KMS-11 (cell line): ENCODE measurements around the gene SH2D2A.
A peak's percentile ranks its signal among the peaks of the same experiment; 100 is the strongest.

ENCODE experiments used
- H2AFZ ChIP-seq: fragments of 200-600 bp; sonication (generic); 2 replicates; pipeline ENCODE4 v1.6.1; 2016; ENCODE audit warnings: antibody characterized with exemption, mixed run types, low read depth
- H3K27ac ChIP-seq: fragments of 200-600 bp; sonication (generic); 2 replicates; pipeline ENCODE4 v1.6.1; 2016; ENCODE audit warnings: mild to moderate bottlenecking, mixed run types
- H3K27me3 ChIP-seq: fragments of 200-600 bp; sonication (generic); 2 replicates; pipeline ENCODE4 v1.6.1; 2017; ENCODE audit warnings: mild to moderate bottlenecking, low read depth, mixed run types, moderate library complexity; ENCODE audit not compliant: insufficient read depth
- H3K36me3 ChIP-seq: fragments of 200-600 bp; sonication (generic); 2 replicates; pipeline ENCODE4 v1.6.1; 2017; ENCODE audit warnings: mild to moderate bottlenecking, mixed run types; ENCODE audit not compliant: insufficient read depth
- H3K4me1 ChIP-seq: fragments of 200-600 bp; sonication (generic); 2 replicates; pipeline ENCODE4 v1.6.1; 2016; ENCODE audit warnings: mild to moderate bottlenecking, low read depth, mixed run types; ENCODE audit not compliant: poor library complexity, severe bottlenecking
- H3K4me2 ChIP-seq: fragments of 200-600 bp; sonication (generic); 2 replicates; pipeline ENCODE4 v1.7.0; 2016; ENCODE audit warnings: mild to moderate bottlenecking, mixed run types
- H3K4me3 ChIP-seq: fragments of 200-600 bp; sonication (generic); IDR thresholded peaks from 2 replicates; pipeline ENCODE4 v1.6.1; 2017; ENCODE audit warnings: low read depth, low read length, mixed read lengths; ENCODE audit not compliant: insufficient read depth
- H3K79me2 ChIP-seq: fragments of 200-600 bp; sonication (generic); 2 replicates; pipeline ENCODE4 v1.6.1; 2016; ENCODE audit warnings: low read depth, mixed run types; ENCODE audit not compliant: insufficient read depth
- H3K9ac ChIP-seq: fragments of 200-600 bp; sonication (generic); 2 replicates; pipeline ENCODE4 v1.6.1; 2016; ENCODE audit warnings: mild to moderate bottlenecking, mixed run types
- H4K20me1 ChIP-seq: fragments of 200-600 bp; sonication (generic); 2 replicates; pipeline ENCODE4 v1.6.1; 2016; ENCODE audit warnings: mild to moderate bottlenecking, mixed run types; ENCODE audit not compliant: insufficient read depth
- TF ChIP-seq, protein P1 (sequence below): fragments of 200-600 bp; sonication (generic); conservative IDR thresholded peaks from 2 replicates; pipeline ENCODE4 v1.6.1; 2017; ENCODE audit warnings: low read depth, mild to moderate bottlenecking, antibody characterized with exemption, low read length, moderate library complexity, mixed read lengths

SH2D2A gene

GRCh38 chr1:156860113-156860627 is 43.5 kb upstream of the SH2D2A start:
- Histone ChIP-seq H3K27ac (no peak overlapping the region), H4K20me1 (no peaks in the 10 kb centered on the region), H3K4me3 (peak overlapping the region; percentile 100), H2AFZ (peak overlapping the region; percentile 96), H3K9ac (no peak overlapping the region), H3K79me2 (no peaks in the 10 kb centered on the region), H3K36me3 (no peaks in the 10 kb centered on the region), H3K4me2 (peak overlapping the region; percentile 95), H3K4me1 (peaks cover 33% of the 10 kb centered on the region), H3K27me3 (peaks cover 87% of the 10 kb centered on the region)
- TF ChIP-seq, protein P1, sequence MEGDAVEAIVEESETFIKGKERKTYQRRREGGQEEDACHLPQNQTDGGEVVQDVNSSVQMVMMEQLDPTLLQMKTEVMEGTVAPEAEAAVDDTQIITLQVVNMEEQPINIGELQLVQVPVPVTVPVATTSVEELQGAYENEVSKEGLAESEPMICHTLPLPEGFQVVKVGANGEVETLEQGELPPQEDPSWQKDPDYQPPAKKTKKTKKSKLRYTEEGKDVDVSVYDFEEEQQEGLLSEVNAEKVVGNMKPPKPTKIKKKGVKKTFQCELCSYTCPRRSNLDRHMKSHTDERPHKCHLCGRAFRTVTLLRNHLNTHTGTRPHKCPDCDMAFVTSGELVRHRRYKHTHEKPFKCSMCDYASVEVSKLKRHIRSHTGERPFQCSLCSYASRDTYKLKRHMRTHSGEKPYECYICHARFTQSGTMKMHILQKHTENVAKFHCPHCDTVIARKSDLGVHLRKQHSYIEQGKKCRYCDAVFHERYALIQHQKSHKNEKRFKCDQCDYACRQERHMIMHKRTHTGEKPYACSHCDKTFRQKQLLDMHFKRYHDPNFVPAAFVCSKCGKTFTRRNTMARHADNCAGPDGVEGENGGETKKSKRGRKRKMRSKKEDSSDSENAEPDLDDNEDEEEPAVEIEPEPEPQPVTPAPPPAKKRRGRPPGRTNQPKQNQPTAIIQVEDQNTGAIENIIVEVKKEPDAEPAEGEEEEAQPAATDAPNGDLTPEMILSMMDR, result peak; percentile 98

DNA sequence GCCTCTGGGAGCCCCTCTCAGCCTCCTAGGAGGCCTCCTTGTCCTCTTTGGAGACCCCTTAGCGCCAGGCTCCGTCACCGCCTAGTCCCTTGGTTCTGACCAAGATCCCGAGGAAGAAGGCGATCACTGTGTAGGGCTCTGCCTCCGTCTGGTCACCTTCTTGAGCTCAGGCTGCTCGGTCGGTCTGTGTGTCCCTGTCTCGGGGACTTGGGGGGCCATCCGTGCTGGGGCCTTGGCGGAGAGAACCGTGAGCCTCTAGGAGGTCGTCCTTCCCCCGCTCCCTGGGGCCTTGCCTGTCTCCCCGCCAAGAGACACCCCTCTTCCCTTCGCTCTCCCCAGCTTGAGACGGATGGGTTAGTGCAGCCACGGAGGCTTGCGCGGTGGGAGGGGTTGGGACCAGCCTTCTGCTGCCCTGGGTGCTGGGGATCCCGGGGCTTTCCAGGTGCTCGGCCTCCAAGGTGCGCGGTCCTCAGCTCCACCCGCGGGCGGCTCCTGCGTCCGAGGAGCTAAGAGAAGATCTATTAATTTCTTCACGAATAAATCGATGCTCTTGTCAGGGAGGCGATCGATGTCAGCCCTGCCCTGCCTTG is 43.0 kb upstream of the SH2D2A start:
- Histone ChIP-seq H3K9ac (no peak overlapping the region), H3K27me3 (peaks cover 85% of the 10 kb centered on the region), H3K4me1 (peaks cover 33% of the 10 kb centered on the region), H2AFZ (peak overlapping the region; percentile 96), H4K20me1 (no peaks in the 10 kb centered on the region), H3K4me3 (peak overlapping the region; percentile 100), H3K4me2 (peak overlapping the region; percentile 95), H3K36me3 (no peaks in the 10 kb centered on the region), H3K27ac (no peak overlapping the region), H3K79me2 (no peaks in the 10 kb centered on the region)
- TF ChIP-seq, protein P1, result no peak

GRCh38 chr1:156858959-156859522 is 42.4 kb upstream of the SH2D2A start, which contains the start of gene INSRR:
TSS of gene INSRR (minus strand) at chr1:156859117. CDS start at chr1:156858621, 496 bp downstream.
- H3K4me1 ChIP-seq, result peaks cover 33% of the 10 kb centered on the region
- H3K9ac ChIP-seq, result no peak within 1 kb of the TSS
- H3K79me2 ChIP-seq, result no peaks in the 10 kb centered on the region
- H2AFZ ChIP-seq, result peak within 1 kb of the TSS; percentile 96
- H4K20me1 ChIP-seq, result no peaks in the 10 kb centered on the region
- peaks cover 88% of the 10 kb centered on the region for H3K27me3 ChIP-seq
- no peak within 1 kb of the TSS for H3K27ac ChIP-seq
- TF ChIP-seq, protein P1, result no peak
- no peaks in the 10 kb centered on the region for H3K36me3 ChIP-seq
- H3K4me3 ChIP-seq, result peak within 1 kb of the TSS; percentile 100
- peak within 1 kb of the TSS; percentile 95 for H3K4me2 ChIP-seq

DNA sequence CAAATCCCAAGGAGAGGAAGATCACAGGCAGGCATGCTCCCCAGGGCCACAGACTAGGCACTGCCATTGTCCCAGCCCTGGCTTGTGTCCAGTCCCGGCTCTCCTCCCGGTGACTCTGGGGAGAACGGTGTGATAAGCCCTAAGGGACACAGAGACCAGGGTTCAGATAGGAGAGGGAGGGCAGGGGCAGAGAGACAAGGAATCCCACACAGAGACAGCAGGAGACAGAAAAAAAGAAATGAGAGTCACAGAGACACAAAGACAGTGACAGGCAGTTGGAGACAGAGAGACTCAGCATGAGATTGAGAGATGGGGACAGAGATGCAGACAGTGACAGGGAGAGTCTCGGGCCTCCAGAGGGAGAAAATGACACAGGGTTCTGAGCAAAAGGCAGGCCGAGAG is 41.9 kb upstream of the SH2D2A start:
- Histone ChIP-seq H2AFZ (no peak overlapping the region), H3K79me2 (no peaks in the 10 kb centered on the region), H4K20me1 (no peaks in the 10 kb centered on the region), H3K36me3 (no peaks in the 10 kb centered on the region), H3K27ac (no peak overlapping the region), H3K27me3 (peaks cover 83% of the 10 kb centered on the region), H3K4me2 (no peak overlapping the region), H3K4me3 (no peak overlapping the region), H3K9ac (no peak overlapping the region), H3K4me1 (peaks cover 28% of the 10 kb centered on the region)
- TF ChIP-seq, protein P1, result no peak
